DMS114 treated with DMSO at 0.1 percent for 48 hours (cell line): ENCODE results near the gene FAT1.

Experiments used
- DNase-seq: peaks from one replicate; lab custom pipeline; 2025; ENCODE audit not compliant: unreplicated experiment; lab: John Stamatoyannopoulos, UW

The FAT1 gene

DNA sequence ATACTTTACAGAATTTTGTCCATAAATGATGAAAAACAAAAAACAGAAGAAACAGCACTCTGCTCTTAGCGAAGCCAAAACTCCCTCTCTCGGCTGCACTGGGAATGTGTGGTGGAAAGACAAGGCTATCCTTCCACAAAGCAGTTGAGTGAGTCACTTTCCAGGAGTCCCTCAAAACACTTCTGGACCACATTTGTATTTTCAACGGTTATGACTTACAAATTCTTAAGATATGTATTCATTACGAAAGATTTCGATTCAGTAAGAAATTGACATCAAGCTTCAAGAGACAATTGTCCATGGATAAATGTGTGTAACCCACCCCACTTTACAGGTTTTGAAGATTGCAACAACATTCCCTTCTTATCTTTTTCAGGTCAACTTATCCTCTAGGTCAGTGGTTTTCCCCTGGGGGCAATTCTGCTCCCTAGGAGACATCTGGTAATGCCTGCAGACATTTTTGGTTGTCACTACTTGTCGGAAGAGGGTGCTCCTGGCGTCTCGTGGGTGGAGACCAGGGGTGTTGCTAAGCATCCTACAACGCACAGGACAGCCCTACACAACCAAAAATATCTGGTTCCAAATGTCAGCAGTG is 101.6 kb downstream of the FAT1 start:
- no peak for DNase-seq

GRCh38 chr4:186619088-186619487 is 104.6 kb downstream of the FAT1 start:
- no peak for DNase-seq

DNA sequence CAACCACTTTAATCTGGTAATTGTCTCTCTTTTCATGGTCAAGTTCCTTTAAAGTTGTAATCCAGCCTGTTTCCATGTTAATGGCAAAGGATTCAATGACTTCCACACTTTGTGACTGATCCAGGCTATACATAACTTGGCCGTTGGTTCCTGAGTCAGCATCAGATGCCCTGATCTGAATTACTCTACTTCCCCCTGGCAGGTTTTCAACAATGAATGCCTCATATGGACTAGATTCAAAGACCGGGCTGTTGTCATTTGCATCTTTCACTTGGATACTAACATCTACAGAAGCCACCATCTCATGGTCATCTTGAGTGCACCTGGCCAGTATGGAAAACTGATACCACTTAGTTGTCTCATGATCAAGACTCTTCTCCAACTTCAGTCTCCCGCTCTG is 105.7 kb downstream of the FAT1 start:
- no peak for DNase-seq

DNA sequence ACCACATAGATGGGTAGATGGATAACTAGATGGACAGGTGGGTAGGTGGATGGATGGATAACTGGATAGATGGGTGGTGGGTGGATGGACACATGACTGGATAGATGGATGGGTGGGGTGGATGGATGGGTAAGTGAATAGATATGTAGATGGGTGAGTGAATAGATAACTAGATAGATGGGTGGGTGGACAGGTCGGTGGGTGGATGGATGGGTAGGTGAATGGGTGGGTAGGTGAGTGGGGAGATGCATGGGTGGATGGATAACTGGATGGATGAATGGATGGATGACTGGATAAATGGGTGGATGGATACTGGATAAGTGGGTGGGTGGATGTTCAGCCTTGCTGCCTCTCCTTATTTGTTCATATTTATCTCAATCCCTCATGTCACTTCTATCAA is 116.2 kb downstream of the FAT1 start:
- no peak for DNase-seq

- no peak for DNase-seq
Measured at GRCh38 chr4:186606591-186606992, 117.1 kb downstream of the FAT1 start.

- no peak for DNase-seq
Measured at GRCh38 chr4:186605261-186605865, 118.3 kb downstream of the FAT1 start.

DNA sequence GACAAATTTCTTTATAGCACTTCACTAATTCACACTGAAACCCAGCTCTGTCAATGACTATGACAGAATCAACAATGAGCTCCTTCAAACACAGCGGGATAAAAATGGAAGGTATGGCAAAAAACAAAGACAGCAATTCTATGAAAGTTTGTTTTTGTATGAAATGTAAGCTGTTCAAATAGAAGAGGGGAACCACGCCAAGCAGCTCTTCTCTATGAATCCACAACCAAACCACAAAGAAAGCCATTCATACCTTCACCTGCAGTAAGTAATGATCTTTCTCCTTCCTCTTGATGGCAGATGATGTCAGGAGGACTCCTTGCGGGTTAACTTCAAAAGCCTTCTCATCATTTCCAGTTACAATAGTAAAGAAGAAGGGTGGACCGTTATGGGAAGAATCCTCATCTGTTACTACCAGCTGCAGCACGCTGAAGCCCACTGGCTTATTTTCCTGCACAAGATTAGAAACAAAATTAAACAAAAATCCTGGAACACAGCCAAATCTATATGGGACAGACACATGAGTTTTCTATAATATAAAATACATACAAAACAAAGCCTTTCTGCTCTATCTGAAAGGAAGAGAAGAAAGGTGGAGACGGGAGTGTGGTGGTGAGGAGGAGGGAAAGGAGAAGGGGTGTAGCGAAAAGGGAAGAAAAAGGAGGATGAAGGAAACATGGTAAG is 119.4 kb downstream of the FAT1 start:
- no peak for DNase-seq

DNA sequence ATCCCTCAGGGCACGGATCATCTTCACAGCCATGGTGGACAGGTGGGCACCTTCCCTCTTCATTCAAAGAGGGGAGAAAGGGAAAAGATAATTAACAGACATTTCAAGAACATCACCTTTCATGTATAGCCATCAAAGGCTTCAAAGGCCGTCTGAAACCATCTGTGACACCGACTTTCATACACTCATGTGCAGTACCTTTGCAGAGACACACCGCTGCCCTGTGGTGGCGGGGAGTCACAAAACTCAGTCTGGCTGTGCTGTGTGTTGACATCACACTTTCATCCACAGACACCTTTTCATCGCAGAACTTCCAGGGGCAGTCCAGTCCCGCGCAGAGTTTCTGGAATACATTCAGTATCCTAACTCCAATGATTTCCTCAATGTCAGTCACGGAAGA is 120.7 kb downstream of the FAT1 start:
- no peak for DNase-seq

- DNase-seq: no peak
Measured at GRCh38 chr4:186599483-186599882, 124.2 kb downstream of the FAT1 start.

DNA sequence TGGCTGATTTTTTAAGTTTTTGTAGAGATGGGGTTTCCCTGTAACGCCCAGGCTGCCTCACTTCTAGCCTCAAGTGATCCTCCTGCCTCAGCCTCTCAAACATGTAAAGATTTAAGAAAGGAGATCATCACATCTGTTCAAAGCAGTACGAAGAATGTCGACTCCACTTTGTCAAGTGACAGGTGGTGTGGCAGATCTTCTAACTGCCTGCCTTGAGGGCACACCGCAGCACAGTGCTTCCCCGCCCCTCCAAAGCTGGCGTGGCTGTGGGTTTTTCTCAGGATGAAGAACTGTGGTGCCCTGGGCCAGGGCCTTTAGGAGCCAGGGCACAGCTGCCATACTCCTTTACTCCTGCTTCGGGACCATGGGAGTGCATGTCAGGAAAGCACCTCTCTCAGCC is 125.0 kb downstream of the FAT1 start:
- DNase-seq: no peak

GRCh38 chr4:186596850-186597390 is 126.7 kb downstream of the FAT1 start:
- DNase-seq: no peak

GRCh38 chr4:186596346-186596745 is 127.3 kb downstream of the FAT1 start:
- no peak for DNase-seq

- DNase-seq: no peak
Measured at GRCh38 chr4:186593587-186593973, 130.1 kb downstream of the FAT1 start.

- DNase-seq: no peak
Measured at GRCh38 chr4:186592966-186593586, 130.6 kb downstream of the FAT1 start.

GRCh38 chr4:186592445-186592844 is 131.2 kb downstream of the FAT1 start:
- DNase-seq: no peak

GRCh38 chr4:186591651-186592050 is 132.0 kb downstream of the FAT1 start:
- DNase-seq: no peak

DNA sequence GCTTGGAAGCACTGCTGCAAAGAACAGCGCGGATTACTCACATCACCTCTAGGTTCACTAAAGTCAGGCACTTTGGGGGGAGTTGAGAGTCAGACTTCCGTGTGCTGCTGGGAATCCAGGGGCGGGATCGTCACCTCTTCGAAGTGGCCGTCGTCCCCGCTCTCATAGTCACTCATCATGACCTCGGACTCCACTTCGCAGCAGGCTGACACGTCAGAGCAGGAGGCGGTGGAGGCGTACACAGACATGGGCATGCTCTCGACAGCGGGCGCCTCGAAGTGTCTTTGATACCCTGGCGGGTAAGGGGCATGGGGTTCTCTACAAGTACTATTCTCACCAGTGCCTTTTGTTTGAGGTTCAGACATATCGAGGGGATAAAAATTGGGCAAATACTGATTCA is 135.2 kb downstream of the FAT1 start:
- DNase-seq: no peak

DNA sequence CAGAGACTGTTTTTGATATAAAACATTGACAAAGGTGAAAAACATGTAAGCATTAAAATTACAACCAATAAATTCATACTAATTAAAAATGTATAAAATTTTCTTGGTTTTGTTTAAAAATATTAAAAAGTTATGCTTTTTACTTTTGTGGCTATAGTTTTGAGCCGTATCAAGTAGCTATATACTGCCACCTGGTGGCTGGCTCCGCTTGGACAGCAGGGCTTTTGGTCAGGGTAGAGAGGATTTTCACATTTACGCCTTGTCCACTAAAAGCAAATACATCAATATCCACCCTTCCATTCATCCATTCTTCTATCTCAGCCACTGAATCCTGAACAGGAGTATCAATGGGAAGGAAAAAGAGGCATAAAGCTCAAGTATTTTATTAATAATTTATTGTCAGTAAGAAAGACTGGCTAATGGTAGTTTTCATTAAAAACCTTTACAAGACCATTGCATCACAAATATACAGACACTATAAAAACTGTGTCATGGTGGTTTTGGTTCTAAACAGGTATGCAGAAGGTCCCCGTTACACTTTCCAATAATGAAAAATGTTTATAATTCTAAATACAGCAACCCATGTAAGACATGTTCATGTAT is 136.1 kb downstream of the FAT1 start:
- peak; percentile 27 for DNase-seq

DNA sequence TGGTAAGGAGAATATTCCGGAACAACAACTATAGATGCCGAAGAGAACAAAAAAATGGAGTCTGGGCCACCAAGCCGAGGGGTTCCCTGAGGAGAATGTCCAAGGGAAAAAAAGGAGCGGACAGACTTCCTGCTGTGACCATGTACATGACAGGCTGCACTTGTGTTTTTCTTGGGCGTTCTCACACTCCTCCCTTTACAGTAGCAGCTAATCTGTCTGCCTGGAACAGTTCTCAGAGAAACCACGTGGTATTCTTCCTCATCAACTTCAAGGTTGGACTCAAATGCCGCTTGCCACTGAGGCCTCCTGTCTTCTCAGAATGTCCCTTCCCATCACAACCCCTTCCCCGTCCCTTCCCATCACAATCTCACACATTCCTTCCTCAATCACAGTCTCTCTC is 137.5 kb downstream of the FAT1 start:
- DNase-seq: no peak

- DNase-seq: no peak
Measured at GRCh38 chr4:186584912-186585311, 138.7 kb downstream of the FAT1 start.

DNA sequence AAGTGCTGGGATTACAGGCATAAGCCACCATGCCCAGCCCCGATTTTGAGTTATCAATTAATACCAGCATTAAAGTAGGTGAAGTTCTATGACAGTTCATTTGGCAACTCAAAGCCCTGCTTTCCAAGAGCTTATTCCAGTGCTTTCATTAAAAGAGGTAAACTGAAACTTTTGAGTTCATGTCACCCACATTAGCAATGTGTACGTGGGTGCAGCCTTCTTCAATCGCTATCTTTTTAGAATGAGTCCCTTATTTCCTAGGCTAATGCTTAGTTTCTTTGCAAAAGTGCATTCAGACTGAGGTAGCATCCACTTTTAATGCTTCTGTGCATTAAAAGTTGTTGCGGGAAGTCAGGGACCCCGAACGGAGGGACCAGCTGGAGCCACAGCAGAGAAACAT is 142.2 kb downstream of the FAT1 start:
- no peak for DNase-seq

DNA sequence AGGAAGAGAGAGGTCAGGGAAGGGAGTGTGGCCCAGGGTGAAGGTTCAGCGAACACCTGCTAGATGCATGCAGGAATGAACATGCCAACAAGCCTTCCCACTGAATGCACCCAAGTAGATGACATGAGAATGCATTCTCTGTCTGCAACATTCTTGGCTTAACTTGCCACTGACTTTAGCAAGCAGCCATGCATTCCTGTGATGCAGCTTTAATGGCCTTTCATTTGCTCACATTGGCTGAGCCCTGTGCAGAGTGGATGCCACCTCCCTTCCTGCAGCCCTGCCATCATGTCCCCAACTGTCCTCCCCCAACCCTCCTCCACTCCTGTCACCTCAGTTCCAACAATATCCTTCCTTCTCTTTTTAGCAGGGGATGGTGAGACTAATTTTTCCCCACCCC is 143.0 kb downstream of the FAT1 start:
- DNase-seq: no peak
